C4-2B (cell line): ENCODE data around the gene CMIP.

Experiments used
- H3K27ac ChIP-seq: fragments of 450-650 bp; 2 replicates; pipeline ENCODE4 v1.5.1; 2017
- ZFX ChIP-seq: fragments of 450-650 bp; IDR thresholded peaks from 2 replicates; pipeline ENCODE4 v1.6.1; 2017
- TF ChIP-seq, protein P1 (sequence below): fragments of 450-650 bp; conservative IDR thresholded peaks from 2 replicates; pipeline ENCODE4 v1.5.1; 2017; ENCODE audit warnings: mild to moderate bottlenecking

CMIP gene

DNA sequence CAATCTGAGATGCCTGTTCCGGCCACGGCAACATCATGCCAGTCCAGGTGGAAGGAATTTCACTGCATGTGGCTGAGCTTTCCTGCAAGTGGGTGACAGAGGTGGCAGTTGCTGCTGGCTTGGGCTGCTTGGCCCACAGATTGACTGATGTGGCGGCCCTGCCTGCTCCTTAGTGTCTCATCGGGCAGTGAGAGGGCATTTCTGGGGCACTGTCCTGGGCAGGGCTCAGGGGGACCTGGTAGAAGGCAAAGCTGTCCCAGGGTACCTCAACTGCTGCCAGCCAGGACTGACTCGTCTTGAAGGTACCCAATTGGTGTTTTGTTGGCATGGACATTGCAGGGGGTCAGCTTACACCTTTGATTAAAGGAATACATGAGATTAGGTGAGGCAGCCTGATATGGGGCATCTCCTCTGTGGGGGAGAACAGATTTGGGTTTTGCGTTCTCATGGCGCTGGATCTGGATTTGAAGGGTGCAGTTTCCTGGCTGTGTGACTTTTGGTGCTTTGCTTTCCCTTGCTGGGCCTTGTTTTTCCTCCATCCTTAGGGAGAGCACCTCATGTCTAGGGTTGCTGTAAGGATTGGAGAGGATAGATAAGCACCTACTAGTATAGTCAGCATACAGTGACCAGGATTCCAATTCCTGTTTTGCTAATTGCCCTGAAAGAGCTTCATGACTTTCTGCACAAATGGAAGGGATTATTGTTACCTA lies 5.4 kb downstream of the CMIP start:
- no peak for TF ChIP-seq ZFX
- TF ChIP-seq, protein P1, sequence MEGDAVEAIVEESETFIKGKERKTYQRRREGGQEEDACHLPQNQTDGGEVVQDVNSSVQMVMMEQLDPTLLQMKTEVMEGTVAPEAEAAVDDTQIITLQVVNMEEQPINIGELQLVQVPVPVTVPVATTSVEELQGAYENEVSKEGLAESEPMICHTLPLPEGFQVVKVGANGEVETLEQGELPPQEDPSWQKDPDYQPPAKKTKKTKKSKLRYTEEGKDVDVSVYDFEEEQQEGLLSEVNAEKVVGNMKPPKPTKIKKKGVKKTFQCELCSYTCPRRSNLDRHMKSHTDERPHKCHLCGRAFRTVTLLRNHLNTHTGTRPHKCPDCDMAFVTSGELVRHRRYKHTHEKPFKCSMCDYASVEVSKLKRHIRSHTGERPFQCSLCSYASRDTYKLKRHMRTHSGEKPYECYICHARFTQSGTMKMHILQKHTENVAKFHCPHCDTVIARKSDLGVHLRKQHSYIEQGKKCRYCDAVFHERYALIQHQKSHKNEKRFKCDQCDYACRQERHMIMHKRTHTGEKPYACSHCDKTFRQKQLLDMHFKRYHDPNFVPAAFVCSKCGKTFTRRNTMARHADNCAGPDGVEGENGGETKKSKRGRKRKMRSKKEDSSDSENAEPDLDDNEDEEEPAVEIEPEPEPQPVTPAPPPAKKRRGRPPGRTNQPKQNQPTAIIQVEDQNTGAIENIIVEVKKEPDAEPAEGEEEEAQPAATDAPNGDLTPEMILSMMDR = no peak
- no peak overlapping the region for H3K27ac ChIP-seq

DNA sequence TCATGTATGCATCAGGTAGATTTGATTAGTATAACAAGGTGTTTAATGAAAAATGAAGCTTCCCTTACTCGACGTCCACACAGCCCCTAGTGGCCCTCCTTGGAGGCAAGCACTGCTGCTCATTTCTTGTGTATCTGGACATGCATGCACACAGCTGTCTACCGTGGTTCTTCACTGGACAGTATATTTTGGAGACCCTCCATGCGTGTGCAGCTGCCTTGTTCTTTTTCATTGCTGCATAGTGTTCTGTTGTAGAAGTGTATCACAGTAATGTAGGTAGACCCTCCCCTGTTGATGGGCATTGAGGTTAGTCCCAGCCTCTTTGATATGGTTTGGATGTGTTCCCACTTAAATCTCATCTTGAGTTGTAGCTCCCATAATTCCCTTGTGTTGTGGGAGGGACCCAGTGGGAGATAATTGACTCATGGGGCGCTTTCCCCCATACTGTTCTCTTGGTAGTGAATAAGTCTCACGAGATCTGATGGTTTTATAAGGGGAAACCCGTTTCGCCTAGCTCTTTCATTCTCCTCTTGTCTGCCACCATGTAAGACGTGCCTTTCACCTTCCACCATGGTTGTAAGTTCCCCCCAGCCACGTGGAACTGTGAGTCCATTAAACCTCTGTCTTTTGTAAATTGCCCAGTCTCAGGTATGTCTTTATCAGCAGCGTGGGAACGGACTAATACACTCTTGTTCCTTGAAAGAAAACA lies 6.3 kb downstream of the CMIP start:
- no peak overlapping the region for H3K27ac ChIP-seq
- TF ChIP-seq, protein P1 = no peak
- no peak for TF ChIP-seq ZFX

DNA sequence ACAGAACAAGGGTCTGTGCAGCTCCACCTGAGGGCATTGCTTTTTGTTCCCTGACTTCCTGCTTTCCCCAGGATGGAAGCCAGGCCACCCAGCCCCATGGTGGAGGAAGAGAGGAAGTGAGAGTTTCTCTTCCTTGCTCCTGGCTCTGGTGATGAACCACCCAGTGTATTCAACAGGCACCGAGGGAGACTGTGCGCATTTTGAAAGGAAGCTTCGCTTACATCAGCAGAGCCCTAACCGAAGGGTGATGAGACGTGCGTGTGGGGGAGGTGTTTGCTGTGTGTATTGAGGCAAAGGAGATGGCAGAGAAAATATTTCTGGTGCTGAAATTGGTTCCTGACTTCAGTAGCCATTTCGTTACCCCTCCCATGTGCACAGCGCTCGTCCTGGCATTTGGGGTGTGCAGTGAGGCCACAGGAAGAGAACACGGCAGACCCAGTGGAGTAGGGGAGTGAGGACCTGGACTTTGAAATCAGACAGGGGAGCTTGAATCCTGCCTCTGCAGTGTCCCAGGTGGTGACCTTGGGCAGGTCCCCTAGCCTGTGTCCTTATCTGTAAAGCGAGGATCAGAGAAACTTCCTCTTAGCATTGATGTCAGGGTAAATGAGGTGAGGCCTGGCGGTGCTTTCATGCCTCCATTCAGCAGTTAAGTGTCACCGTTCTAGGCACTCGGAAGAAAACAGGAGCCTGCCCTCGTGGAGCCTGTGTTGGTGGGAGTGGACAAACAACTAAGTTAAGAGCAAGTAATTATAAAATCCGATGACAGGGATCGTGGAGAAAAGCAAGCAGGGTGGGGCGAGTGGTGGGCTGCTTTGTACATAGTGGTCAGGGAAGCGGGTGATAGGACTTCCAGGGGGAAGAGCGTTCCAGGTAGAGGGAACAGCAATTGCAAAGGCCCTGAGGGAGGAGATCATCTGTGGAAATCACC lies 7.4 kb downstream of the CMIP start:
- TF ChIP-seq, protein P1 = no peak
- no peak for TF ChIP-seq ZFX
- H3K27ac ChIP-seq = no peak overlapping the region; the same call in 1 of the 2 replicates

DNA sequence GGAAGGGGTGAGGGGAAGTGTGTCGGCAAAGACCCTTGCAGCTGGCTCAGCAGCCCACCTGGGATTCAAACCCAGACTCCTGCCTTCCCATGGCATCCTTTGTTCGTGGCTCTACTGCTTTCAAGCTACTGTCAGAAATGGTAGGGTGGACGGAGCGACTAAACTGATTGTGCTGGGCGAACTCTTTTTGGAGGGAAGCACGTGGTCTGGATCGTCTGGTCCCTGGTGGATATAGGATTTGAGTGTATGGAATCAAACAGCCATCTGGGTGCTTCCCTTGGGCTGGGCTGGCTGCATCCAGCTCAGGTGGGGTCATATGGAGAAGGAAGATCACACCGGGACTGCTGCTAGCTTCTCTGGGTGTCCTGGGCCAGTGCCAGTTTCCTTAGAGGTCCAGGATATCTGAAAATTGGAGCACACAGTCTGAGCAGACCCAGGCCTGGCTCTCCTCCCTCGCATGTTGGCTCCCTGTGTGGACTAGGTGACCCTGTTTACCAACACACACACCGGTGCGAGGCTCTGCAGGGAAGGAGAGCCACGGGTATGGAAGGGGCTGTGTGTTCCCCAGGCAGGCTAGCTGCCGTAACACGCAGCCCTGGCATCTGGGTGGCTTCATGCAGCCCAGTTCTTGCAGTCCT lies 8.6 kb downstream of the CMIP start:
- no peak overlapping the region for H3K27ac ChIP-seq
- TF ChIP-seq, protein P1 = no peak
- no peak for TF ChIP-seq ZFX

DNA sequence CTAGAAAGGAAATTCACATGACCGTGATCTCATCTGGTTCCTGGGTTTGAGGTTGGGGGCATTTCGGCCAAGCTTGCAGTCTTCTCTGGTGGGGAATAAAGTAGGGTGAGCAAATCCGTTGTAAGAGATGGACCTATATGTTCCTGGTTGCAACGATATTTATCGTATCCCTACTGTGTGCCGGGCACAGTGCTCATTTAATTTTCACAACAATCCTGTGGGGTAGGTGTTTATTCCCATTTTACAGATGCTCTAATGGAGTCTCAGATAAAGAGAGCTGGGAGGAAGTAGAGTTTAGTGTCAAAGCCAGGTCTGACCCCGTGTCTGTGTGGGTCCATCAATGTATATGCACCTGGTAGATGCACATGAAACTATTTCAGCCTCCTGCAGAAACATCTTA lies 9.4 kb downstream of the CMIP start:
- no peak for TF ChIP-seq ZFX
- TF ChIP-seq, protein P1 = no peak
- H3K27ac ChIP-seq = no peak overlapping the region

DNA sequence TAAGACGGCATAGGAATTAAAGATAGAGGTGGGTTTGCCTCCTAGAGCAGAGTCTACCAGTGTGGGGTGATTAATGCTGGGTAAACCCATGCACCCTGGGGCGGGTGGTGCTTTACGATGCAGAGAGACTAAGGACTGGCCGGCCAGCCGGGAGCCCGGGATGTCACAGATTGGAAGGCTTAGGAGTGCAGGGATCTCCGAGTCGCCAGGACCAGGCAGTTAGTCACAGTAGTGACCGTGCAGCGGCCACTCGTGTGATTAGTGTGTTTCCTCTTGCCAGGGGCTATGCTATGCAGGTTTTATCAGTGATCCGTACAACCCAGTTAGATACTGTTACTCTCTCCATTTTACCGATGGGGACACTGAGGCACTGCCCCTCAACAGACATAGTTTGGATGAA lies 10.4 kb downstream of the CMIP start:
- TF ChIP-seq, protein P1 = no peak
- TF ChIP-seq ZFX = no peak
- no peak overlapping the region for H3K27ac ChIP-seq
